Prostate gland (tissue), 2 donors: Measurements from ENCODE around the gene ATP13A1.

Experiments
- CTCF ChIP-seq, 4 experiments: fragments of 200-600 bp in 2 of 4; fragments of 450-650 bp in 2 of 4; sonication (generic) in 2 of 4; IDR thresholded peaks; 1 replicate in 3 of 4; 2 replicates in 1 of 4; pipeline ENCODE4 v1.5.1; 2016 to 2019; ENCODE audit warnings: antibody characterized with exemption in 4 of 4, mild to moderate bottlenecking in 2 of 4, moderate library complexity in 2 of 4
- POLR2A ChIP-seq: fragments of 450-650 bp; IDR thresholded peaks from one replicate; pipeline ENCODE4 v1.6.1; 2016; ENCODE audit warnings: antibody characterized with exemption, mild to moderate bottlenecking
- POLR2AphosphoS5 ChIP-seq: sonication (generic); formaldehyde crosslinking; IDR thresholded peaks from one replicate; pipeline ENCODE4 v1.6.1; 2017; ENCODE audit warnings: antibody characterized with exemption

- TF ChIP-seq CTCF (IDR thresholded peaks at IDR 0.05) (no peak), POLR2AphosphoS5 (no peak), POLR2A (no peak)
Measured at GRCh38 chr19:19674315-19674714, 10.8 kb upstream of the ATP13A1 start.
